Psoas muscle (tissue), 8 donors: ENCODE measurements around the gene AVL9. TPM values are rescaled to one million over a fixed set of nuclear protein-coding genes. Genes with fewer than 3 reads are reported as not detected.

ENCODE experiments used
- ATAC-seq, 4 donors: fragments of 200-7000 bp; cut with Tn5 transposase; one replicate each; pipeline ENCODE4 v1.9.1; 2020; ENCODE audit warnings: moderate library complexity in 3 of 4, mild to moderate bottlenecking in 2 of 4
- DNase-seq, 2 donors: peaks; one replicate each; pipeline ENCODE4 v3.0.0-alpha.2; 2020
- H3K27ac ChIP-seq: fragments of 200-600 bp; one replicate; pipeline ENCODE4 v1.8.0; 2022
- H3K27me3 ChIP-seq, 3 donors: fragments of 200-600 bp in 1 of 3; one replicate each; pipeline versions ENCODE4 v1.6.1 to v1.8.0; 2013 to 2022; ENCODE audit warnings: low read length in 2 of 3, mild to moderate bottlenecking in 2 of 3, moderate library complexity in 1 of 3; ENCODE audit not compliant: insufficient read depth in 3 of 3
- H3K36me3 ChIP-seq, 2 donors: fragments of 200-600 bp in 1 of 2; one replicate each; pipeline versions ENCODE4 v1.6.1 to v1.8.0; 2013 to 2022; ENCODE audit warnings: low read depth in 1 of 2, mild to moderate bottlenecking in 1 of 2, moderate library complexity in 1 of 2; ENCODE audit not compliant: insufficient read depth in 1 of 2
- H3K4me1 ChIP-seq: fragments of 200-600 bp; one replicate; pipeline ENCODE4 v1.8.0; 2022
- H3K4me3 ChIP-seq: fragments of 200-600 bp; one replicate; pipeline ENCODE4 v1.8.0; 2022; ENCODE audit warnings: mild to moderate bottlenecking
- H3K9me3 ChIP-seq: fragments of 200-600 bp; one replicate; pipeline ENCODE4 v1.8.0; 2022
- WGBS, 3 donors: extraction: QIAGEN DNeasy Blood & Tissue Kit; methylation state at CpG; one replicate each; pipeline versions ENCODE4 v1.1.6 to v1.1.7; 2013; 5-methylcytosine and 5-hydroxymethylcytosine counted together
- intact Hi-C, 2 donors: fragments of 100-400 bp; cut with DNase I; formaldehyde crosslinking; loops; one replicate each; pipeline versions ENCODE4 v1.11.0 to v1.14.2; 2022
- polyA plus RNA-seq, 3 donors: library from polyadenylated mRNA; stranded (reverse); fragments of 200-250 nt; gene quantifications; one replicate each; pipeline ENCODE4 v1.2.3, GENCODE V29; 2013
- total RNA-seq, 4 donors: library from RNA; stranded (reverse); fragmentation: NEBNext Ultra II Directional in 2 of 4; extraction: Animal tissue kit (Norgen Biotek cat#: 25700) in 2 of 4; gene quantifications; one replicate each; pipeline versions ENCODE4 v1.2.1 to v1.2.4, GENCODE V29; 2021 to 2023
- TF ChIP-seq, protein P1 (sequence below): fragments of 200-600 bp; IDR thresholded peaks from one replicate; pipeline ENCODE4 v1.8.0; 2022; ENCODE audit warnings: antibody characterized with exemption
- donor health status: healthy with polysubstance abuse.
- donor health status: DM: no; HTN: no; CAD: no; lungs with moderate emphysema.
- donor health status: Bipolar disorder and iron deficiency.
- donor health status: healthy.
- donor health status: DM: yes; HTN: yes; CAD: no.
- donor health status: DM: no; HTN: no; CAD: no.
- donor health status: DM: no; HTN: no; CAD: no.
- donor health status: DM: yes; HTN: yes; CAD: no.

AVL9 gene
- total and polyA plus RNA-seq, 7 donors, result 8.1 to 25.2 (median 18.9) TPM

DNA sequence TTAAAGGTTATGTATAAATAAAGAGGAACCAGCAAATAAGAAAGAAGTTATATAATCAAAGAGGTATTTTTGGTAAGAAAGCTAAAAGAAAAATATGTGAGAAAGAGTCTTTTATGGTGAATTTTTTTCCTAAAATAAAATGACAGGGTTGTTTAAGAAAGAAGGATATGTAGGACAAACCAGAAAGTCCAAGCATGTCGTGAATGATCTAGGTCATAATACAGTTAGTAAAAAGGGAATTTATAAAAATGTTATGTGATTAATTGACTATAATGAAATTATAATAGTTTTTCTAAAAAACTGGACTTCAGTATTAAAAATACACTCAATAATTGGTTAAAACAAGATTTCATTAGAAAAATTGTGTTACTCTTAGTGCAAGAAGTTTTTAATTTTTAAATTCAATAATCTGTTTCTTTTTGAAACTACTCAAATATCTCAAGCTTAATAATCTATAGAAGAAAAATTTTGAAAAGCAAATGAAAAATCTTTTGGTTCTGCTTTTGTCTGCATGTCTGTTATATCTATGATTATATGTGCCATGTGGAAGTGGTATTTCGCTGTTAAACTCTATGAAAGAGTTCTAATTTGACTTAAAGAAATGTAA lies 23.3 kb downstream of the AVL9 start:
- H3K36me3 ChIP-seq, result peaks cover 0 to 6% of the 10 kb centered on the region in 2 donors
- H3K4me1 ChIP-seq, result no peaks in the 10 kb centered on the region
- H3K9me3 ChIP-seq, result no peaks in the 10 kb centered on the region
- ATAC-seq (no peak), DNase-seq (no peak)
- H3K27me3 ChIP-seq, result no peaks in the 10 kb centered on the region
- WGBS, 3 donors, result 85 to 91% (median 87%) methylated on average over 2 of the region's 2 CpGs
- no peak overlapping the region for H3K4me3 ChIP-seq
- TF ChIP-seq, protein P1, sequence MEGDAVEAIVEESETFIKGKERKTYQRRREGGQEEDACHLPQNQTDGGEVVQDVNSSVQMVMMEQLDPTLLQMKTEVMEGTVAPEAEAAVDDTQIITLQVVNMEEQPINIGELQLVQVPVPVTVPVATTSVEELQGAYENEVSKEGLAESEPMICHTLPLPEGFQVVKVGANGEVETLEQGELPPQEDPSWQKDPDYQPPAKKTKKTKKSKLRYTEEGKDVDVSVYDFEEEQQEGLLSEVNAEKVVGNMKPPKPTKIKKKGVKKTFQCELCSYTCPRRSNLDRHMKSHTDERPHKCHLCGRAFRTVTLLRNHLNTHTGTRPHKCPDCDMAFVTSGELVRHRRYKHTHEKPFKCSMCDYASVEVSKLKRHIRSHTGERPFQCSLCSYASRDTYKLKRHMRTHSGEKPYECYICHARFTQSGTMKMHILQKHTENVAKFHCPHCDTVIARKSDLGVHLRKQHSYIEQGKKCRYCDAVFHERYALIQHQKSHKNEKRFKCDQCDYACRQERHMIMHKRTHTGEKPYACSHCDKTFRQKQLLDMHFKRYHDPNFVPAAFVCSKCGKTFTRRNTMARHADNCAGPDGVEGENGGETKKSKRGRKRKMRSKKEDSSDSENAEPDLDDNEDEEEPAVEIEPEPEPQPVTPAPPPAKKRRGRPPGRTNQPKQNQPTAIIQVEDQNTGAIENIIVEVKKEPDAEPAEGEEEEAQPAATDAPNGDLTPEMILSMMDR, result no peak
- intact Hi-C loops, result no loop called here
- H3K27ac ChIP-seq, result no peak overlapping the region

DNA sequence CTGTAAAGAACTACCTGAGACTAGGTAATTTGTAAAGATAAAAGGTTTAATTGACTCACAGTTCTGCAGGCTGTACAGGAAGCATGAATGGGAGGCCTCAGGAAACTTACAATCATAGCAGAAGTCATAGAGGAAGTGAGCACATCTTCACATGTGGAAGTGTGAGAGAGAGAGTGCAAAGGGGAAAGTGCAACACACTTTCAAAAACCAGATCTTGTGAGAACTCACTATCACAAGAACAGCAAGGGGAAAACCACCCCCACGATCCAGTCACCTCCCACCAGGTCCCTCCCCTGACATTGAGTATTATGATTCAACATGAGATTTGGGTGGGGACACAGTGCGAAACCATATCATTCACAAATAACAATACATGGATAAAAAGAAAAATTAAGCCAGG lies 24.5 kb downstream of the AVL9 start:
- Histone ChIP-seq H3K27me3 (no peaks in the 10 kb centered on the region), H3K9me3 (no peaks in the 10 kb centered on the region), H3K27ac (no peak overlapping the region), H3K4me1 (no peaks in the 10 kb centered on the region), H3K36me3 (peaks cover 0 to 6% of the 10 kb centered on the region in 2 donors), H3K4me3 (no peak overlapping the region)
- no peak for ATAC-seq
- intact Hi-C loops, result no loop called here
- TF ChIP-seq, protein P1, result no peak
- no peak for DNase-seq
- 72 to 99% (median 98%) methylated on average over 2 of the region's 2 CpGs for WGBS, 3 donors

DNA sequence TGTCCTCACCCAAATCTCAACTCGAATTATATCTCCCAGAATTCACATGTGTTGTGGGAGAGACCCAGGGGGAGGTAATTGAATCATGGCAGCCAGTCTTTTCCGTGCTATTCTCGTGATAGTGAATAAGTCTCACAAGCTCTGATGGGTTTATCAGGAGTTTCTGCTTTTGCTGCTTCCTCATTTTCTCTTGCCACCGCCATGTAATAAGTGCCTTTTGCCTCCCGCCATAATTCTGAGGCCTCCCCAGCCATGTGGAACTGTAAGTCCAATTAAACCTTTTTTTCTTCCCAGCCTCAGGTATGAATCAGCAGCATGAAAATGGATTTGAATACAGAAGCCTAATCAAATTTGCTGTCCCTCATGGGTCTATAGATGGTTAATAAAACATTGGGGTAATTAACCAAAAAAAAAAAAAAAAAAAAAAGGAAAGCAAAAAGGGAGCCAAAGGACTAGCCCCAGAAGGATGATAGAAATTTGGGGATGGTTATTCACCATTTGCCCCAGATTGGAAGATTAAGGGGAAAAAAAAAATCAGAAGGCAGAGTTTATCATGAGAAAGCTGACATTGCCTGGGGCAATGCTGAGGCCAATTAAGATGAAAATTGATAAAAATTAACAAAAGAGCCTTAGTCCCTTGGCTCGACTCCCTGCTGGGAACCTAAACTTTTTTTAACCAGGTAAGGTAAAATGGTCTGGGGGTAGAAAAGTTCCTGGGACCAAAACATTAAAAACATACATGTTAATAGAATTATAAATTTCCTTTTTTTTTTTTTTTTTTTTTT lies 27.6 kb downstream of the AVL9 start:
- TF ChIP-seq, protein P1, result no peak
- ATAC-seq, result no peak
- WGBS, 3 donors, result 97 to 98% (median 97%) methylated on average over 6 of the region's 6 CpGs

GRCh38 chr7:32524631-32525030 lies 29.3 kb downstream of the AVL9 start:
- TF ChIP-seq, protein P1, result no peak

More for the DNA sequence above, 27.6 kb downstream of the AVL9 start:
- Histone ChIP-seq H3K4me1 (no peaks in the 10 kb centered on the region), H3K27ac (no peak overlapping the region), H3K36me3 (no peaks in the 10 kb centered on the region), H3K4me3 (no peak overlapping the region), H3K27me3 (no peaks in the 10 kb centered on the region), H3K9me3 (no peaks in the 10 kb centered on the region)
- intact Hi-C loops, result no loop called here
- no peak for DNase-seq

More at GRCh38 chr7:32524631-32525030, 29.3 kb downstream of the AVL9 start:
- intact Hi-C loops, result no loop called here
- no peak overlapping the region for H3K27ac ChIP-seq
- ATAC-seq (no peak), DNase-seq (no peak)
- no peaks in the 10 kb centered on the region for H3K36me3 ChIP-seq
- H3K4me3 ChIP-seq, result no peak overlapping the region
- no peaks in the 10 kb centered on the region for H3K27me3 ChIP-seq
- no peaks in the 10 kb centered on the region for H3K4me1 ChIP-seq
- no peaks in the 10 kb centered on the region for H3K9me3 ChIP-seq
